ENCODE results near the gene CNTNAP2. TPM values are rescaled to one million over a fixed set of nuclear protein-coding genes. Genes with fewer than 3 reads are reported as not detected.
A peak's percentile ranks its signal among the peaks of the same experiment; 100 is the strongest.

Gene CNTNAP2
- total and polyA plus RNA-seq, 2 of the 4 experiments (the other 2 are of a cell fraction) = not detected

DNA sequence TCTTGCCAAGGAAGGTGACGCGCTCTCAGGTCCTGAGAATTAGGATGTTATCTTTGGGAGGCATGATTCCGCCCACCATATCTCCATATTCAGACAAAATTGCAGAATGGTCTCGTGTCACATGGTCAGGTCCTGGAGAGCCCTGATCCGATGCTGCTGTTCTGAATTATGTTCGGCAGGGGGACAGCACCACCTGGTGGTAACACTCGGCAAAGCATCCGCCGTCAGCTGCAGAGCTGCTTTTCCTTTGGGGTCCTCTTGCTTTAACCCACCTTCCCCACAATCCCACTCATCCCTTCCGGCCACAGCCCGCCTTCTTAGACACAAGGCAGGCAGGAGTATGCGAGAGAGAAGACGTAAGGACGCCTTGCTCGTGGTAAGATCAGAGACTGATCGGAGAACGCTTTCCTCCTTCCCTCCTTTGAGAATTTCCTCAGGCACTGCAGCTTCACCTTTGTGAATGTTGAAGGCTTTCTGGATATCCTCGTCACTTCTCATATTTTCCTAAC, 2146.2 kb downstream of the CNTNAP2 start:
- Histone ChIP-seq H2BK120ac (ENCODE audit: low read depth, low read length) (no peak overlapping the region), H4K20me1 (ENCODE audit: insufficient read depth, low read length) (no peaks in the 10 kb centered on the region), H2AK5ac (ENCODE audit: low read depth, low read length) (no peak overlapping the region), H2BK15ac (ENCODE audit: low read depth, low read length) (no peak overlapping the region), H3K36me3 (ENCODE audit: control insufficient read depth, insufficient read depth, low read length) (no peaks in the 10 kb centered on the region), H3K4me1 (ENCODE audit: control insufficient read depth, insufficient read depth, low read length) (no peaks in the 10 kb centered on the region), H3K27ac (ENCODE audit: insufficient read depth, low read length) (no peak overlapping the region), H3K14ac (replicated peaks; ENCODE audit: low read depth, low read length) (no peak overlapping the region), H3K4me2 (ENCODE audit: low read depth, low read length) (no peak overlapping the region), H2BK5ac (ENCODE audit: low read depth, low read length, poor library complexity, severe bottlenecking) (no peak overlapping the region), H2AK9ac (replicated peaks; ENCODE audit: low read depth, low read length, poor library complexity) (no peak overlapping the region), H4K91ac (ENCODE audit: insufficient read depth, low read depth, low read length) (no peak overlapping the region), H3K18ac (ENCODE audit: low read depth, low read length) (no peak overlapping the region), H3K27me3 (ENCODE audit: control insufficient read depth, insufficient read depth, low read length) (no peaks in the 10 kb centered on the region), H3K4me3 (ENCODE audit: insufficient read depth, low read depth, low read length) (no peak overlapping the region), H3K56ac (ENCODE audit: extremely low read depth, insufficient read depth, low read length) (no peak overlapping the region), H3K9me1 (ENCODE audit: insufficient read depth, low read length) (no peaks in the 10 kb centered on the region), H3K9ac (ENCODE audit: low read depth, low read length) (no peak overlapping the region), H2BK20ac (ENCODE audit: low read depth, low read length) (no peak overlapping the region), H3K9me3 (ENCODE audit: control insufficient read depth, insufficient read depth, low read length) (peaks cover 9% of the 10 kb centered on the region), H4K5ac (ENCODE audit: low read depth, low read length) (no peak overlapping the region), H3K79me1 (ENCODE audit: low read depth in 1 of 2, low read length in 2 of 2) (no peaks in the 10 kb centered on the region), H2AFZ (replicated peaks; ENCODE audit: low read length, poor library complexity) (no peak overlapping the region), H3K4ac (ENCODE audit: low read depth, low read length) (no peak overlapping the region), H4K8ac (ENCODE audit: low read depth in 2 of 2, low read length in 2 of 2) (no peak overlapping the region), H3K23ac (ENCODE audit: low read depth, low read length) (no peak overlapping the region)
- TF ChIP-seq RAD21 (IDR thresholded peaks at IDR 0.05; ENCODE audit: low read length) (peak; percentile 71), FOS (IDR thresholded peaks at IDR 0.05; ENCODE audit: low read depth, low read length) (no peak), CTCF (conservative IDR thresholded peaks at IDR 0.05; ENCODE audit: low read depth, low read length) (peak; percentile 58), SMC3 (IDR thresholded peaks at IDR 0.05; ENCODE audit: low read depth, low read length) (peak; percentile 45)
- BruUV-seq (replicated peaks) = no TSS peak
- dilution Hi-C loops (cut with HindIII; ENCODE audit: low sequenced_read_pairs, unreplicated experiment) (no loop called here), intact Hi-C loops (cut with micrococcal nuclease) (loop anchor here (5.0 to 10.0 kb wide), 2 partner anchors 702 to 1015 kb away; no protein-coding TSS in a partner anchor), in situ Hi-C loops (cut with MboI; ENCODE audit: low sequenced_read_pairs) (loop anchor here (25.0 kb wide), 2 partner anchors 700 to 825 kb away; no protein-coding TSS in a partner anchor)
- ChIA-PET POLR2A (ENCODE audit: unreplicated experiment) (no interaction called here), CTCF (interaction anchor here (0.6 to 0.8 kb wide), 2 partner anchors 20 to 1545 kb away, joined by 3 read pairs; no protein-coding TSS in a partner anchor)
- 0% methylated on average over 1 of the region's 18 CpGs; no CpG with 5 or more reads in 1 of the 2 experiments for WGBS, 2 experiments (ENCODE audit: extremely low coverage in 2 of 2, insufficient read length in 1 of 2)
- ATAC-seq (ENCODE audit: low read depth) (peak; percentile 78), DNase-seq (peak; percentile 4)
